ENCODE data around the gene TCF3. TPM values are rescaled to one million over a fixed set of nuclear protein-coding genes. Genes with fewer than 3 reads are reported as not detected.

TCF3 gene
- polyA plus RNA-seq, 6 donors from 2014 or later, result 17.5 to 45.6 (median 24.8) TPM

DNA sequence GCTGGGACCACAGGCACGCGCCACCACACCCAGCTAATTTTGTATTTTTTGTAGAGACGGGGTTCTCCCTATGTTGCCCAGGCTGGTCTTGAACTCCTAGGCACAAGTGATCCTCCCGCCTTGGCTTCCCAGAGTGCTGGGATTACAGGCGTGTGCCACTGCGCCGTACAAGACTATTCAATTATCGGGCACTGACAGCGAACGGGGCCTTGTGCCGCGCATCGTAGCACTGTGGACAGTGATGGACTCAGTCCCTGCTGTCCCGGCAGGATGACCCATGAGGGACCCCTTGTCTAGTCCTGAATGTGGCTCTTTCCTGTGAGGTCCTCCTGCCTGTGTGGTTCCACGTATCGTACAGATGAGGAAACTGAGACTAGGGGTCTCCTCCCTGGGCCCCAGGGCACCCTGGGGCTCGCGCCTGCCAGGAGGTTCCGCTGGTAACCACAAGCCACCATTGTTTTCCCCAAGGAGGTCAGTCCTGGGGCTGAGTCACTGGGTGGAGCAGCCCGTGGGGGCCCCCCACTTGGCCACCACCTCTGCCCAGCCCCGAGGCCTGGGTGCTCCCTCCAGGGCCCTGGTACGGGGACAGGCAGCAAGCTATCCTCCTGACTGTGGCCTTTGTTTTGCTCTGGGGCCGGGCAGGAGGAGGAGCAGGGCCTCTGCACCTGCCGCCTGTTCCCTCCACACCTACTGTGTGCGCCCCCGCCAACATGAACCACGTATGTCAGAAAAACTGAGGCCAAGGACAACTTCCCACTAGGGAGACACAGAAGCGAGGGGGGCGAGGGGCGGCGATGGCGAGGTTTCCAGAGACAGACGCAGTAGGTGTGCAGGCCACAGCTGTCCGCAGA is 2.9 kb upstream of the TCF3 start:
- no peaks in the 10 kb centered on the region for H3K36me3 Mint-ChIP-seq
- no peak for ATAC-seq (ENCODE audit: low read depth in 2 of 2)

DNA sequence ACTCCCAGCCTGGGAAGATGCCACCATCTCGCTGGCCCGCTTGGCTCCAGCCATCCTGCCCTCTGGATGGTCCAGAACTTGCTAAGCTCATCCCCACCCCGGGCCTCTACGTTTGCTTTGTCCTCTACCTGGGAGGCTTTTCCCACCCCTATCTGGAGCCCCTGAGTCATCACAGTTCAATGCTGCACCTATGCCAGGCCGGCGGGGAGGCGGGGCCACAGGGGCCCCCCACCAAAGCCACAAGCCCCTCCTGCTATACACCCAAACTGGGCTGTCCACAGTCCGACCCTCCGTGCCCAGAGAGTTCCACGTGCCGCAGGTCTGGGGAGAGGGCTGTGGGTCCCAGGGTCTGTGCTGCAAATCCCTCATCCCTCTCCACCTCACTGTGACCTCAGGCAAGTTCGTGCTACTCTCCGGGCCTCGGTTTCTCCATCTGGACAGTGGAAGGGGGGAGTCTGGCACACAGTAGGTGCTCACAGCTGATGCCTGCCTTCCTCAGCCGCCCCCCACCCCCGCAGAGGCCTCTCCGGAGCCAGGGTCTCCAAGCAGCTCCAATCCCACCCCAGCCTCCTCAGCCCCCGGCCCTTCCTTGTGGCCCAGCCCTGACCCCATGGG is 1.9 kb upstream of the TCF3 start:
- DNase-seq (no peak), ATAC-seq (ENCODE audit: low read depth in 2 of 2) (no peak)
- H3K27ac Mint-ChIP-seq, result peak overlapping the region in 3 of 6 donors; percentile 66 to 94 (median 87)
- H3K36me3 Mint-ChIP-seq, result no peaks in the 10 kb centered on the region
- H3K27me3 Mint-ChIP-seq, result no peaks in the 10 kb centered on the region
- H3K9me3 Mint-ChIP-seq, result no peaks in the 10 kb centered on the region
- peaks cover 38 to 56% (median 47%) of the 10 kb centered on the region in 3 donors for H3K4me1 Mint-ChIP-seq
- H3K4me3 Mint-ChIP-seq, result peak overlapping the region in 4 of 8 donors; percentile 34 to 84 (median 70)

More for the DNA sequence above, 2.9 kb upstream of the TCF3 start:
- H3K27me3 Mint-ChIP-seq, result no peaks in the 10 kb centered on the region
- H3K27ac Mint-ChIP-seq, result peak overlapping the region in 4 of 6 donors; percentile 53 to 83 (median 70)
- H3K9me3 Mint-ChIP-seq, result no peaks in the 10 kb centered on the region
- DNase-seq, result no peak
- H3K4me3 Mint-ChIP-seq, result peak overlapping the region in 5 of 8 donors; percentile 45 to 74 (median 59)
- peaks cover 36 to 60% (median 49%) of the 10 kb centered on the region in 3 donors for H3K4me1 Mint-ChIP-seq

DNA sequence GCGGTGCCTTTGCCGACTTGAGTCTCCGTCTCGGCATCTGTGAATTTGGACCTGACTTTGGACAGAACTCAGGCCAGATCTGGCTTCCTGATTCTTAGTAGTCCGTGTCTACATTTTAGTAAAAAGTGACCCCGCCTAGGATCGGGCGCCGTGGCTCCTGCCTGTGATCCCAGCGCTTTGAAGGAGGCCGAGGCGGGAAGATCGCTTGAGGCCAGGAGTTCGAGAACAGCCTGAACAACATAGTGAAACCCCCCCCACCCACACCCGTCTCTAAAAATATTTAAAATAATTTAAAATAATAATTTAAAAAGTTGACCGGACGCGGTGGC is 849 bp upstream of the TCF3 start:
- ATAC-seq (ENCODE audit: low read depth in 2 of 2) (no peak), DNase-seq (no peak)

GRCh38 chr19:1651568-1652291 is 685 bp downstream of the TCF3 start:
- DNase-seq, result peak; percentile 52
- peak overlapping the region; percentile 88 to 98 (median 96) for H3K4me3 Mint-ChIP-seq
- peaks cover 31 to 60% (median 52%) of the 10 kb centered on the region in 3 donors for H3K4me1 Mint-ChIP-seq
- H3K9me3 Mint-ChIP-seq, result no peaks in the 10 kb centered on the region
- no peaks in the 10 kb centered on the region for H3K27me3 Mint-ChIP-seq
- no peaks in the 10 kb centered on the region for H3K36me3 Mint-ChIP-seq
- no peak for ATAC-seq (ENCODE audit: low read depth in 2 of 2)
- peak overlapping the region; percentile 96 to 99 (median 98) for H3K27ac Mint-ChIP-seq

More for the DNA sequence above, 849 bp upstream of the TCF3 start:
- Mint-ChIP-seq H3K4me1 (peaks cover 39 to 56% (median 49%) of the 10 kb centered on the region in 3 donors), H3K27me3 (no peaks in the 10 kb centered on the region), H3K27ac (peak overlapping the region; percentile 93 to 98 (median 97)), H3K36me3 (no peaks in the 10 kb centered on the region), H3K4me3 (peak overlapping the region; percentile 73 to 94 (median 90)), H3K9me3 (no peaks in the 10 kb centered on the region)

DNA sequence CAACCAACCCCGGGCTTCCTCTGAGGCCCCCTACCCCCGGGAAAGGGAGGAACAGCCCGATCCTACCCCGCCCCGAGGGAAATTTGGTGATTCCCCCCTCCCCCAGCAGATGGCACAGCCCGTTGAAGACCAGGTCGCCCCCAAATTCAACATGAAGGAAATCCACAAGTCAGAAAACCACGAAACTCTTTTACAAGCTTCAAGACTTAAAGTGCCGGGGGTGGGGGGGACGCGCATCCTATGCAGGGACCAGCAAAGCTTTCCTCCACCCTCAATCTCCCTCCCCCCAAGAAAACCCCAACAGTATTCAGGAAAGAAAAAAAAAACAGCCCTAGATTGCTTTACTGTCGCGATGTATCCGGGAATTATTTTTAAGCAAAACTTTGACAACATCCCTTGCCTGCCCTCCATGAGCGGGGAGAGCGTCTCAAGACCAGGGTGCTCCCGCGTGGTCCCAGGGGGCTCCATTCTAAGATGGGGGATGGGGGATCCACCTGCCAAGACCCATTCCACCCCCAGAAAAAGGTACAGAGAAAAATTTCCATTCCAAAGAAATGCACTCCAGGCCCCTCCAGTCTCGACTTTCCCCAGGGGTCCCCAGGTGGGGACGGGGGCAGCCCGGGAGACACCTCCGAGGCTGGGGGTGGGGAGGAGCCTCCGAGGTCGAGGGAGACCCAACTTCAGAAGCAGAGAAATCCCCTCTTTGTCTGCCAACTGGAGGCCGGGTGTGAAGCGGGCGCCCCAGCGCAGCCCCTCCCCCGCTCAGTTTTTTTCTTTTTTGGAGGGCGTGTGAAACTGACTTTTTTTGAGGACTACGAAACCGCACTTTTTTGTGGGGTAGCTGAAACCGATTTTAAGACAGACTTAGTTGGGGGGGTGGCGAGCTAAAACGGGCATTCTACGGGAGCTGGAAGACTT is 1.5 kb downstream of the TCF3 start:
- Mint-ChIP-seq H3K4me3 (peak overlapping the region; percentile 88 to 98 (median 96)), H3K36me3 (peaks cover 0 to under 1% of the 10 kb centered on the region in 2 donors), H3K9me3 (no peaks in the 10 kb centered on the region), H3K27me3 (no peaks in the 10 kb centered on the region), H3K27ac (peak overlapping the region; percentile 96 to 99 (median 98)), H3K4me1 (peaks cover 31 to 62% (median 52%) of the 10 kb centered on the region in 3 donors)
- DNase-seq, result peak; percentile 71
- ATAC-seq (ENCODE audit: low read depth in 2 of 2), result peak; percentile 6 to 16

DNA sequence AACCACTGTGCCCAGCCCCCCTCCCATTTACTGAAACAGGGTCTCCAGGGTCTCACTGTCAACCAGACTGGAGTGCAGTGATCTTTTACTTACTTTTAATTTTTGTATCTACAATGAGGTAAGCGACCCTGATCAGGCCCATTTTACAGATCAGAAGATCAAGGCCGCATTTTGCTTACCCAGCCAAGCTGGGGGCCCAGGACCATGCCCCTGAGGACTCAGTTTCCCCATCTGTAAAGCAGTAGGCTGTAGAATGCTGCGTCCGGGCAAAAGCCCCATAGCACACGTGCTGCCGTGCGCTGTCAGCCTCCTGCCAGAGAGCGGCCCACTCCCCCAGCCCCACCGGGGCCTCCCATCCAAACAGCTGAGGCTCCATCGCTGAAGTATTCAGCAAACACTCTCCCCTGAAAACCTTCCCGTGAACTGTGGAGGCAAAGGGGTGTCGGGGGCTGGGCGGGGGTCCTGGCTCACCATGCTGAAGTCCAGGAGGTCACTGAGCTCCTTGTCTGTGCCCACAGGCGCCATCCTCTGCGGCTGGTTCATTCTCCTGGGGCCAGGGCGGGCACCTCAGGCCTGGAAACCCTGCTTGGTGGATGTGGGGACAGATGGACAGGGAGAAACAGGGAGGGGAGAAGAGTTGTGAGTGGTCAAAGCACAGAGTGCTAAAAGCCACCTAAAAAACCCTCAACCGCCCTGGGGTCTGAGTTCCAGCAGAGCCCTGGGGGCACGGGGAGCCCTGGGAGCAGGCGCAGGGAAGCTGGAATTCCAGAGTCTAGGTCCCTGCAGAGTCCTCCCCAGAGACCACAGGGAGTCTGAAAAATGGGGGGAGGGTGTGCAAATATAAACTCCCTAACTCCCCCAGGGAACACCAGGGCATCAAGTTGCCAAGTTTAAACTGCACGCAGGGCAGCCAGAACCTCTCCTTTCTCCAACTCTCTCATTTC is 2.4 kb downstream of the TCF3 start:
- no peaks in the 10 kb centered on the region for H3K27me3 Mint-ChIP-seq
- ATAC-seq (ENCODE audit: low read depth in 2 of 2), result no peak
- H3K9me3 Mint-ChIP-seq, result no peaks in the 10 kb centered on the region
- peak overlapping the region; percentile 82 to 99 (median 98) for H3K27ac Mint-ChIP-seq
- H3K4me1 Mint-ChIP-seq, result peaks cover 34 to 67% (median 52%) of the 10 kb centered on the region in 3 donors
- DNase-seq, result no peak
- peak overlapping the region; percentile 88 to 98 (median 96) for H3K4me3 Mint-ChIP-seq
- H3K36me3 Mint-ChIP-seq, result peaks cover 0 to 7% of the 10 kb centered on the region in 2 donors

- H3K36me3 Mint-ChIP-seq, result peaks cover 0 to 7% of the 10 kb centered on the region in 2 donors
- H3K4me3 Mint-ChIP-seq, result peak overlapping the region; percentile 88 to 98 (median 94)
- H3K4me1 Mint-ChIP-seq, result peaks cover 29 to 57% (median 52%) of the 10 kb centered on the region in 3 donors
- no peaks in the 10 kb centered on the region for H3K27me3 Mint-ChIP-seq
- ATAC-seq (ENCODE audit: low read depth in 2 of 2) (no peak), DNase-seq (peak; percentile 53)
- peak overlapping the region; percentile 92 to 98 (median 95) for H3K27ac Mint-ChIP-seq
- no peaks in the 10 kb centered on the region for H3K9me3 Mint-ChIP-seq
Measured at GRCh38 chr19:1648920-1649541, 3.4 kb downstream of the TCF3 start.

GRCh38 chr19:1648459-1648849 is 4.0 kb downstream of the TCF3 start:
- ATAC-seq (ENCODE audit: low read depth in 2 of 2), result no peak
- H3K36me3 Mint-ChIP-seq, result peaks cover 0 to 7% of the 10 kb centered on the region in 2 donors
- DNase-seq, result peak; percentile 44
- peak overlapping the region; percentile 88 to 98 (median 94) for H3K4me3 Mint-ChIP-seq
- H3K9me3 Mint-ChIP-seq, result no peaks in the 10 kb centered on the region
- peaks cover 28 to 57% (median 52%) of the 10 kb centered on the region in 3 donors for H3K4me1 Mint-ChIP-seq
- peak overlapping the region; percentile 92 to 98 (median 95) for H3K27ac Mint-ChIP-seq
- no peaks in the 10 kb centered on the region for H3K27me3 Mint-ChIP-seq

- peaks cover 28 to 57% (median 52%) of the 10 kb centered on the region in 3 donors for H3K4me1 Mint-ChIP-seq
- H3K27ac Mint-ChIP-seq, result peak overlapping the region; percentile 74 to 98 (median 95)
- H3K36me3 Mint-ChIP-seq, result peaks cover 0 to 7% of the 10 kb centered on the region in 2 donors
- ATAC-seq (ENCODE audit: low read depth in 2 of 2) (no peak), DNase-seq (peak; percentile 34)
- no peaks in the 10 kb centered on the region for H3K9me3 Mint-ChIP-seq
- H3K4me3 Mint-ChIP-seq, result peak overlapping the region; percentile 88 to 98 (median 94)
- H3K27me3 Mint-ChIP-seq, result no peaks in the 10 kb centered on the region
Measured at GRCh38 chr19:1647501-1648458, 4.6 kb downstream of the TCF3 start.

DNA sequence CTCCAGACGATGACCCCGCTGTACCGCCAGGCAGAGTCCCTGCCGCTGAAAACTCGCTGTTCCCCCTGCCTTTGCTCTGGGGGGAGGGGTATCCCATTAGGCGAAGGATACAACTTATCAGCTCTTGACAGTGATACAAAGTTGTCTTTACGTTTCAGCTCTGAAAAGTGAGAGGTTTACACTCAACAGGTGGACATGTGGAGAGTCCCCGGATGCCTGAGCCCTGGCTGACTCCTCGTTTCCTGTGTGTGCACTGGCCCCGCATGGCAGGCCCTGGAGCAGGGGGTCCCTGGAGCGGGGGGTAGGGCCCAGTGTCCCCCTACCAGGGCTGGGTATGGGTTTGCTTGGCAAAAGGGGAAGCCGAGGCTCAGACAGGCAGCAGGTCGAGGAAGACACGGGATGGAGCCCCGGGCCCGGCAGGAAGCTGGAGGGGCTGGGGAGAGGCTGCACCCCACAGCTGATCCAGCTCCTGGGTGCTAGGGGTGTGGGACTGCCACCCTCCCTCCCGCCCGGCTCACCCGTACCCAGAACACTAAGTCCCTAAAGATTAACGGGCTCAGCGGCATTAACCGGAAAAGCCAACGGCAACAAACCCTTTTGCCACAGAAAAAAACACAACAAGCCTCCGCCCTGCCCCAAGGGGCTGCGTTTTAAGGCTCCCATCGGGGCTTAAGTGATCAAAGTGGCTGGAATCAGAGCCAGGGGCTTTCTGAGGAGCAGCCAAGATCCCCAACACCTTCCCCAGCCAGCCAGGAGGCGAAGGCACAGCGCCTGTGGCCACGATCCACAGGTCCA is 5.6 kb downstream of the TCF3 start:
- peaks cover 0 to 7% of the 10 kb centered on the region in 2 donors for H3K36me3 Mint-ChIP-seq

More for the DNA sequence above, 5.6 kb downstream of the TCF3 start:
- Mint-ChIP-seq H3K27me3 (no peaks in the 10 kb centered on the region), H3K4me1 (peaks cover 28 to 62% (median 56%) of the 10 kb centered on the region in 3 donors), H3K4me3 (peak overlapping the region; percentile 66 to 98 (median 94)), H3K9me3 (no peaks in the 10 kb centered on the region), H3K27ac (peak overlapping the region in 4 of 6 donors; percentile 63 to 98 (median 83))
- DNase-seq, result no peak
- ATAC-seq (ENCODE audit: low read depth in 2 of 2), result no peak

Measured in naive B cell (primary cell).